Measurements from ENCODE around the gene TMEM115.
A peak's percentile ranks its signal among the peaks of the same experiment; 100 is the strongest.

The TMEM115 gene

DNA sequence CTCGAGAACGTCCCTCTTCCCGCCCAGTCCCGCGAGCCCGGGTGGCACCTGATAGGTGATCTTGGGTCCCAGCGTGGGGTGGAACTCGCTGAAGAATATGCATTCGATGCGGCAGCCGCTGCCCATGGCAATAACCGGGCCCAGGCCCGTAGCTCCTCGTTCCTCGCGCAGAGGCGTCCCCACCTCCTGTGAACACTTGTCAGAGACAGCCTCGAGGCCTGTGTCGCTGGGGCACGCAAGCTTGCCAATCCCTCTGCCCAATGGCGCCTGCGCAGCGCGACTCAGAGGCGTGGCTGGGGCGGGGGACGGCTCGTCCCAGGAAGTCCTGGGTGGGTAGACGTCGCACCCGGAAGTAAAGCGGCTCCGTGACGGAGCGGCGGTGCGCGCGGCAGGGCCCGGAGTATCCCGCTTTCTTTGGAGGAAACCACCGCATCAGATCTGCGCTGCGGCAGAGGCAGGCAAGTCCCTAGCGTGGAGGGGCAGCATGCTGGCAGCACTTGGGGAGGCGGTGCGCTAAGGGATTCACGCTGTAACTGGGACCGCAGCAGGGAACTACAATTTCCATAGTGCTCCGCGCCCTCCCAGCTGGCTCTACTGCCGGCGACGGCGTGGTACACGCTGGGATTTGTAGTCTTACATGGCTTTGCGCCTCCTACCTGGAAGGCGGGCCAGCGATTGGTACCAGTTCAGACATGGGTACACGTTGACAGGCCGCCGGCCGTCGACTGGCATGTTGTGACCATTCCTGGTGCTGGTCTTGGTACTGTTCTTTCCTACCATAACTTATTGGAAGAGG is 8.6 kb downstream of the TMEM115 start, which contains the start of the genes CYB561D2 and NPRL2:
CYB561D2 (plus strand) TSS at position 336 of the 796 bp plus-strand sequence. CDS start 572 bp downstream, outside the sequence.
NPRL2 (minus strand) TSS at position 249 of the 796 bp plus-strand sequence; CDS start at position 126, 123 bp downstream.
- DNase-seq, result peak; percentile 83

DNA sequence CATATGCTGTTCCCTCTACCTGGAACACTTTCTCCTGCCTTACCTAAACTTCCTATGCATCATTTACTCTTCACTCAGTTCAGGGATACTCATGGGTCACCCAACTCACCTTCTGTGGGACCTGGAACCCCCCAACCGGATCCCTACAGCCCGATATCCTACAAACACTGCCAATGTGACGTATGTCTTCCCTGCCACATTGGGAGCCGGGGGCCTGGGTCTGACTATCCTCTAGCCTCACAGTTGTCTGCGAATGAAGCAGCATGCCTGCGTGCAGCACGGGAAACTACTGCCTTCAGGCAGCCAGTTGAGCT is 9.2 kb downstream of the TMEM115 start:
- DNase-seq, result no peak

DNA sequence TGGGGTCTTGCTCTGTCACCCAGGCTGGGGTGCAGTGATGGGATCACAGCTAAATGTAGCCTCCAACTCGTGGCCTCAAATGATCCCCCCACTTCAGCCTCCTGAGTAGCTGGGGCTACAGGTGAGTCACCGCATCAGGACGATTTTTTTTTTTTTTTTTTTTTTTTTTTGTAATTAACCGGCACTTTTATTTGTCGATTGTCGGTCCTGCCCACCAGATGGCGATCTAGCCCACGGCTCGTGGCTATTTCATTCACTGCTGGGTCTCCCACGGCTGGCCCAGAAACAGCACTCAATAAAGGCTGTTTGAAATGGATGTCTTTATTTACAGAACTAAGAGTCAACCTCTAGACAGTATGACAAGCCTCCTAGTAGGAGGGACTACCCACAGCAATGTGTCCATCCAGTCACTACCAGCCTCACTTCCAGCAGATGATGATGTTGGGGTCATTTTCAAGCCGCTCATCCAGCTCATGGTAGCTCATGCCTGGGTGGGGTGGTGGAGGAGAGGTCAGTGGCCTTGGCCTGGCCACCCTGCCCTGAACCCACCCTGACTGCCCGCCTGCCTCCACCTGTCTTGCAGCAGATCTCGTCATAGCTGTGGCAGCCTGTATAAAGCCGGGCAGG is 12.0 kb downstream of the TMEM115 start:
- peak; percentile 33 for DNase-seq

DNA sequence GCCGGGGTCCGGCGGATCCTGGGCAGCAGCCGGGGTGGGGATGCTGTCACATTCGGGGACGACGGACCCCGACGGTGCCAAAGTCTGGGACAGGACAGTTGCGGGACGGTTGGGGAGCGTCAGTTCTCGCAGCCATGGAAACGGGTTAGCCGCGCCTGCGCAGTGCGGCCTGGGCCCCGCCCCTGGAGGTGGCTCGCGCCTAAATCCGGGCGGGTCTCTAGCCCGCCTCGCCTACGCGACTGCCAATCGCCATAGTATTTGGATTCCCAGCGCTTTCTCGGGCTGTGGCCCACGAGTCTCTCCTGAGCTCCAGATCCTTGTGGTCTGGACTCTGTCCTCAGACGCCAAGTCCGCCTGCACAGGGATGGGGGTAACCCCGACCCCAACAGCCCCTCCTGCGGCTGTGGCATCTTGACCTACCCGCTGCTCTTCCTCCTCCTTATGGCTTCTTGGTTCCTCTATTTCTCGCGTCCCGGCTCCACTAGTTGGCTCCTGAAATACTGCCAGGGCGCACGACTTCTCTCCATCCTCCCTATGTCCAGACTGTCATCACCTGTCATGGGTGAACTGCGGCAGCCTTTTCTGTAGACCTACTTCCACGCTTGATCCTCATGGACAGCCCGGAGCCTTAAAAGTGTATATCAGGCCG is 13.6 kb downstream of the TMEM115 start, which contains the start of gene ZMYND10:
ZMYND10 (minus strand) TSS at position 147 of the 649 bp plus-strand sequence. CDS start 153 bp downstream, outside the sequence.
- DNase-seq, result peak; percentile 32

DNA sequence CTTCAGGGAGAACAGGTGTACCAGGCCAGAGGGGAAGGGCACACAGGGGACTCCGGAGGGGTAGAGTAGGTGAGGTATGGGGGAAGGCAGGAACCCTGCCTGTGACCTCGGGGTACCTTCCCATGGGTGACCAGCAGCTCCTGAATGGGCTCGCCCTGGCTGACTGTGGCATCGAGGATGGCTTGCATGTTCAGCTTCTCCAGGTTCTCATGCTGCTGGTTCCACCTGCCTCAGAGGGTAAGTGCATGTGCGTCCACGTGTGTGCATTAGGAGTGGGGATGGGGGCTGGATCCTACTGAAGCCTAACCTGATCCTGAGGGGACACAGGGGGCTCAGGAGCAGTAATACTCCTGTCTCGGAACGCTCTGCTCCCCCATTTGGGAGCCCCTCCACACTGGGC is 14.3 kb downstream of the TMEM115 start:
- DNase-seq, result no peak

DNA sequence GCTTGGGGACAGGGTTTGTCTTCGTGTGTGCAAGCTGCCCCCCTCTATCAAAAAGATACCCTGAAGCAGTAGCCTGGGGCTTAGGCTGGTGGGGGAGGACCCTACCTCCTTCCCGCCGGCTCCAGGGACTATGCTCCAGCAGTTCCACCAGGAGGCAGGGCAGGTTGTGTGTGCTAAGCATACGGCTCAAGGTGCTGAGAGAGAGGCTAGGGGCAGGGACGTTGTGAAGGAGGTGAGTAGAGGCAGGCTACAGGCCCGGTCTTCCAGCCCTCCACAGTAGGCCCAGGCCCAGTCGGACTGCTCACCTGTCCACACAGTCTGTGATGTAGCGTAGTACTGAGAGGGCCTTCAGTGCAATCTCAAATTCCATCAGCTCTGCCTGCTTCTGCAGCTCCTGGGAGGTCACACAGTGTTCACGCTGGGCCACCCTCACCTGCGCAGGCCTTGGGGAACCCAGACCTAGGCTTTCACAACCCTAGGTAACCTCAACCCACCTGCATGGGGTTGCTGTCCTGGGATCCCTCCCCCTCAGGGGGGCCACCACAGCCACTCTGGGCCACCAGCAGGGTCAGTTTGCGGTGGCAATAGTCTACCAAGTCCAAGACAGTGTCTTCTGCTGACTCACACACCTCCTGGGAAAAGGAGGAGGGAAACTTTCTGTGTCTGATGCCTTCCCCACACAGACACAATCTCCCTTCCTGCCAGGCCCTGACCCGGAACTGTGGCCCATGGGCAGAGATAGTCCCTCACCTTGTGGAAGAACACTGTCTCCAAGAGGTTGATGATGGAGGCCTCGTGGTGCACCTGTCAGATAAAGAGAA is 16.3 kb downstream of the TMEM115 start:
- no peak for DNase-seq

DNA sequence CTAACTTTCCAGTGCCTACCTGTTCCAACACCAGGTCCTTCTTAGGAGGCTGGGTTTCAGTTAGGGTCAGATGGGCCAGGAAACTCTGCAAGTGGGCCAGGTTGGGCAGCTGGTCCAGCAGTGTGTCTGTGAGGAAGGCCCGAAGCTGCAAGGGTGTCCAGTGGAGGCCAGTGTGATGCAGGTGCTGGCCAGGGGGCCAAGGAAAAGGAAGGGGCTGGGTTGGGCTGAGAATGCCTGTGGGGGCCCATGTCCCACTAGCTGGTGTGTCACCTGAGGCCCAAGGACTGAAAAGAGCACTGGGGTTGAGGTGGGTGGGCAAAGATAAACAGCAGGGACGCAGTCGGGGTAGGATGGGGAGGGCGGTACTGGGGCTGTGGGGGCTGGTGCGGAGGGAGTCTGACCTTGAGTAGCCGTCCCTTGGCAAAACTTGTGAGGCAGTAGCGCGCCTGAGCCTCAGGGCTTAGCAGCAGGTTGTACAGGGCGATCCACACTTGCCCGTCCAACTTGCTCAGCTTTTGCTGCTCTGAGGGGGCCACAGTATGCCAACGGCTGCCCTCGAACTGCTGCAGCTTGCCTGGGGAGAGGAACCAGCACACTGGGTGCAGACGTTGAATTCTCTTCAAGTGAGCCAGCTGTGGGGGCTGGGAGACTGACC is 17.2 kb downstream of the TMEM115 start:
- no peak for DNase-seq

DNA sequence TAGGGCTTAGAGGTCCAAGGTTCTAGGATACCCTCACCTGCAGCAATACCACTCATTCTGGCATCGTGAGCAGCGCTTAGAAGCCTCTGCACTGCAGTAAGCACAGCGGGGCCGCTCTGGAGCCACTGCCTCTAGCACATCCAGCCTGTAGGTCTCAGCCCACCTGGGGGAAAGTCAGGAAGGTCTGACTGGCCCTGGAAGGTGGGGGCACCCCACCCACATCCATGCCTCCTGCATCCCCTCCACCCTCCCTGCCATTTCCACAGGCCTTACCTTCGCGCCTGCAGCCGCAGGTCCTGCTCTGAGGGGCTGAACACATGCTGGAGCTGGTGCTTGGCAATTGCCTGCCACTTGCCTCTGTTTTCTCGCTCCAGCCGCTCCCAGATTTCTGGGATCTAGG is 17.8 kb downstream of the TMEM115 start:
- no peak for DNase-seq

DNA sequence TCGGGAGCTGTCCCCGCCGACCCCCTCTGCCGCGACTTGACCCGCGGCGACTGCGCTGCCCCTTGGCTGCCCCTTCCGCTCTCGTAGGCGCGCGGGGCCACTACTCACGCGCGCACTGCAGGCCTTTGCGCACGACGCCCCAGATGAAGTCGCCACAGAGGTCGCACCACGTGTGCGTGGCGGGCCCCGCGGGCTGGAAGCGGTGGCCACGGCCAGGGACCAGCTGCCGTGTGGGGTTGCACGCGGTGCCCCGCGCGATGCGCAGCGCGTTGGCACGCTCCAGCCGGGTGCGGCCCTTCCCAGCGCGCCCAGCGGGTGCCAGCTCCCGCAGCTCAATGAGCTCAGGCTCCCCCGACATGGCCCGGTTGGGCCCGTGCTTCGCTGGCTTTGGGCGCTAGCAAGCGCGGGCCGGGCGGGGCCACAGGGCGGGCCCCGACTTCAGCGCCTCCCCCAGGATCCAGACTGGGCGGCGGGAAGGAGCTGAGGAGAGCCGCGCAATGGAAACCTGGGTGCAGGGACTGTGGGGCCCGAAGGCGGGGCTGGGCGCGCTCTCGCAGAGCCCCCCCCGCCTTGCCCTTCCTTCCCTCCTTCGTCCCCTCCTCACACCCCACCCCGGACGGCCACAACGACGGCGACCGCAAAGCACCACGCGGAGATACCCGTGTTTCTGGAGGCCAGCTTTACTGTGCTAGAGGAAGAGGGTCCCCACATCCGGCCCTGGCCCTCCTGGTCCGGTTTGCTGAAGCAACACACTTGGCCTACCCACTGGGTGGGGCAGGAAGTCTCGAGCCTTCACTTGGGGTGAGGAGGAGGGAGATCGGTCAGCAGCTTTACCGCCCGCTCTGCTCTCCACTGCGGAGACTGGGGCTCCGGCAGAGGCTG is 18.6 kb downstream of the TMEM115 start, which contains the start of gene RASSF1:
RASSF1 (minus strand) TSS at position 389 of the 882 bp plus-strand sequence; CDS start at position 358, 31 bp downstream.
- DNase-seq, result no peak

DNA sequence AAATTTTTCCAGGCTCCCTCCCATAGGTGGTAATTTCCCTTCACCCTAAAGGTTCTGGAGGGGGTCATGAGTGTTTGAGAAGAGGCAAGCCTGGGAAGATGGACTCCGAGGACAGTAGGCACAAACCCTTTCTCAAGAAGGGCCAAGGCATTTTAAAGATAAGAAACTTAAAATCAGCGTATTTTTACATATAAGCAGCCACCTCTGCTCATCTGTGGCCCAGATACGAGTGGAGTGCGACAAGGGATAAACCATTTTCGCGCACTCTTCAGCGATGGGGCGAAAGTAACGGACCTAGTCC is 19.2 kb downstream of the TMEM115 start:
- DNase-seq, result no peak

DNA sequence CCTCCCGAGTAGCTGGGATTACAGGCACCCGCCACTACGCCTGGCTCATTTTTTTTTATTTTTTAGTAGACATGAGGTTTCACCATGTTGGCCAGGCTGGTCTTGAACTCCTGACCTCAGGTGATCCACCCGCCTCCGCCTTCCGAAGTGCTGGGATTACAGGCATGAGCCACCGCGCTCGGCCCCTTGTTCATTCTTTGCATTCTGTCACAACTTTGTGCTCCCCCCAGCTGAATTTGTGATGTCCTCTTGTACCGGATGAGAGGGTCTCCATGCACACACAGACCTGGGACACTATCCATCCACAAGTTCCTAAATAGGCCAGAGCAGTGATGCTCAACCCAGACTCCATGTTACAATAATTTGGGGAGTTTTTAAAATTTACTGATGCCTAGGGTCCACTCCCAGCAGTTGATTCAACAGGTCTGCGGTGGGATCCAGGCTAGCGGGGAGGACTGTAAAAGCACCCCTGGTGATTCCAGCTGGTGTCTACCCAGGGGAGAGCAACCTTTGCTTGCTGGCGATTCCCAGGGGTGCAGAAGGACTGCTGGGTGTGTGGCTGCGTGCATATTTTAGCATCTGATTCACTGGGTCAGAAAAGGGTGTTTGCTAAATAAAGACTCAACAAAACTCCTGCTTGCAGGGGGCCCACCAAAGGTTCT is 19.7 kb downstream of the TMEM115 start:
- DNase-seq, result no peak

DNA sequence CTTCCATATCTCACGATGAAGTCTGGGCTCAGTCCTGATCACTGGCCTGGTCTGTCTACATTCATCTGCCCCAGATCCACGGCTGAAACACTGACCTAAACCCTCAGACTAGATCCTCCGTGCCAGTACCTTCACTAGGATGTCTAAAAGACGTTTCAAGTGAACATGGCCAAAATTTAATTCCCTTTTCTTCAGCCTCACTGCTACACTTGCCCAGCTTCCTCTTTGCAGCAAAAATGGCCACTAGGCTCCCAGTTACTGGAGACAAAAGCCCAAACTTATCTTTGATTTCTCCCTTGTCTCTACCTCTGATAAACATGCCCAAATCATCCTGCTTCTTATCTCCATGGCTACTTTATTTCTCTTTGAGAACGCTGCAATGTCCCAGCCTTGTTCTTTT is 20.4 kb downstream of the TMEM115 start:
- no peak for DNase-seq

DNA sequence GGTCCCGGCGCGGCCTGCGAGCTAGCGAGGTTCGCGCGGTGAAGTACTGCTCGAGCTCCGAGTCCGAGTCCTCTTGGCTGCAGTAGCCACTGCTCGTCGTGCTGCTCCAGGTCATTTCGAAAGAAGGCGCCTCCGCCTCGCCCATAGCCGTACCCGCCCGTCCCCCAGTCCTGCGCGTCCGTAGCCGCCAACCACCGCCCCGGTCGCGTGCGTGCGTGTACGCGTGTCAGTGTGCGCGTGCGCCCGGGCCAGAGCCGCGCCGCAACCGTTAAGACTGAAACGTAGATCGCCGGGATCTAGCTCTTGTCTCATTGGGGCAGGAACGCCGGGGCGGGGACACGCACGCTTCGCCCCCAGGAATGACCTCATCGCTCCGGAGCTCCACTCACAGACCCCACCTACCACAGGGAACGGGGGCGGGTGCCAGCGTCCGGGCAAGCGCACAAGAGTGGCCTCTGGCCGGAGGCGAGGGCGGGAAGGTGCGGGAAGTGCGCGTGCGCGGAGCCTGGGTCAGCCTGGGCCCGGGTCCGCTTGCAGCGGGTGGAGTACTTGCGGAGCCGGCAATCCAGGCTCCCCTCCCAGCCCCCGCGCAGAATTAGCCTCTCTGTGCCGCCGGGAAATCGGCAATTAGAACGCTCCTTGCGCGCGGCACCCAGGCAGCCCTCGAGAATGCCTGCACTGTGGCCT is 22.0 kb downstream of the TMEM115 start:
- DNase-seq, result peak; percentile 97

DNA sequence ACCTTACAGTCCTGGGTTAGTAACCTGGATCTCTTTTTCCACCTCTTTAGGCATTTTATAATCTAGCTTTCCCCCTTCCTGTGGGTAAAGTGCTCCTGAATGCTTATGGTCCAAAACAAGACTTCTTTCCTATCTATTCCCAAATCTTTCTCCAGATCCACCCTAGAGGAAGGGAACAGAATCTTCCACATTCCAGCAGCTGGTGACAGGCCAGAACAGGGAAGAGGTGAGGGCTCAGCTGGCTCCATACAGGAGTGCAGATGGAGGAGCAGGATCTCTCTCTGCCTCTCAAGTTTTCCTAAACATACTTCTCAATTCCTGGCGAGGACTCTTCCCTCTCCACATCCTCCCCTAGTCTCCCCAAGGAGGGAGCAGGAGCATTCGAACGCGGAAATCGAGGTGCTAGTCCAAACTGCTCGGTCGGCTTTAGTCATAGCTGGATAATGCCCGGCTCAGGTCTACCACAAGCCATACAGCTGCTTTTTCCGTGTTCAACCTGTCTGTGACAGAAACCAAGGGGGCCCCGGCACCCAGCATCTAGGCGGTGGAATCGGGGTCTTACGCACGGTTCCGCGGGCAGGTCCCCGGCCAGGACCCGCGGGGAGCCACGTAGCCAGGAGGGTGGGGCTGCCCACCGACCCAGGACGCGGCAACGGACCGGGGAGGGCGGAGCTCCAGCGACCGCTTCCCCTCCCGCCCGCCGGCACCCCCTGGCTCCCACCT is 22.7 kb downstream of the TMEM115 start:
- no peak for DNase-seq

DNA sequence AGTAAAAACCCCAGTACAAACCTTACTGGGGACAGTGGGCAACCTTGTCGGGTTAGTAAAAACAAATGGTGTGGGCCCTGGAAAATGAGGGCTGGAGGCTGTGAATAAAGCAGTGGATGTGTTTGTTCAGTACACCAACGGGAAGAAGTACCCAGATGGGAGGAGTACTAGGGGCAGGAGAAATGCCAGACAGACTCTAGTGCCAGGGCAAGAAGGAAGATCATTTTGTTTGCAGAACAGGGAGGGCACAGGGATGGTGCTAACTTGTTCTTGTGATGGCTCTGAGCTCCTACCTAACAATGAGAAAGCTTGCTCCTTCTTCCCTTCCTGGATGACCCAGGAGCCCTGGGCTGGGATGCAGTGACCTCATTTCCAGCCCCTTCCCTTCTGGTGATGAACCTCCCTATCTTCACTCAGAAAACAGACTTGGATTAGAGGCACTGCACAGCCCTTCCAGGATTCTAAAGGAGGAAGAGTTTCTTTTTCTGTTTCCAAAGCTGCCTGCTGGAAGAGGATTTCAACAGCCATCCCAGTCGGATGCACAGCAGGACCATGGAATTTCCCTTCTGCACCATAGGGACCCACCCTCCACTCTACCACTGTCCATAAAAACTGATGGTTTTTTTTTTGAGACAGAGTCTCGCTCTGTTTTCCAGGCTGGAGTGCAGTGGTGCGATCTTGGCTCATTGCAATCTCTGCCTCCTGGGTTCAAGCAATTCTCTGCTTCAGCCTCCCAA is 24.8 kb downstream of the TMEM115 start:
- DNase-seq, result no peak

DNA sequence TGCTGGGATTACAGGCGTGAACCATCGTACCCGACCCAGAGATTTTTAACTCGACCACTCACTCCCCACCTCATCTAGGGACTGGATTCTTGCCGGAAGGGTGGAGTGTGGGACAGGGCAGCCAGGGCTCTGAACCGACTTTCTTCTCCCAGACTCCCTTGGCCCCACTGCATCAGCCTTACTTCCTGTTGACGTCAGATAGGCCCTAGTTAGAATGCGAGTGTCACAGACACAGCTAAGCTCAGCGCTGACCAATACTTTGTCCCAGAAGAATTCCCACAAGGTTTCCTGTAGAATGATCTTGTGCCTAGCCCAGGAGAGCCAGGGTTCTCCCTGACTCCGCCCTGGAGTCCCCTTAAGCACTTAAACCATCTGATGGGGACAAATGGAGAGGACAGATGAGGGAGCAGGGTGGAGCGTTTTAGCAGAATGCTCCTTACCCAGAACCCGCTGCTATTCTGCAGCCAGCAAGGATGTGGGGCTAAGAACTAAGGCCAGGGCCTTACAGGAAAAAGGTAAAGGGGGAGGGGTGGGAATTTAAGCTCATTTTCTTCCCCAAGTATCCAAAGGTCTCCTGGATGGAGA is 25.5 kb downstream of the TMEM115 start:
- no peak for DNase-seq

DNA sequence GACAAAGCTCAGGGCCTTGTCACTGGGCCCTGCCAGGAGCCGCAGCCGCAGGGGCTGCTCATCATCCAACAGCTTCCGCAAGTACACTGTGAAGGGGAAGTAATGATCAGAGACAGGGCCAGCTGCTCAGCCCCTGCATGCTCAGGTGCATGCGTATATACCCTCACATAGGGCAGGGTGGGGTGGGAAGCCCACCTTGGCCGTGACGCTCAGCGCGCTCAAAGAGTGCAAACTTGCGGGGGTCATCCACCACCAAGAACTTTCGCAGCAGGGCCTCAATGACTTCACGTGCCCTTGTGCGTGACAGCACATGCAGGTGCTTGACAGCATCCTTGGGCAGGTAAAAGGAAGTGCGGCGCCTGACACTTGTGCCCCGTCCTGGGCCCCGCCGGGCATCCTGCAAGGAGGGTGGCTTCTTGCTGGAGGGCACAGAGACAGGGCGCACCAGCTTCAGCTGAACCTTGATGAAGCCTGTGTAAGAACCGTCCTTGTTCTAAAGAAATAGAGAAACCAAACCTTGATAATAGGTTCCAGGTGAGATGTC is 27.9 kb downstream of the TMEM115 start:
- no peak for DNase-seq

DNA sequence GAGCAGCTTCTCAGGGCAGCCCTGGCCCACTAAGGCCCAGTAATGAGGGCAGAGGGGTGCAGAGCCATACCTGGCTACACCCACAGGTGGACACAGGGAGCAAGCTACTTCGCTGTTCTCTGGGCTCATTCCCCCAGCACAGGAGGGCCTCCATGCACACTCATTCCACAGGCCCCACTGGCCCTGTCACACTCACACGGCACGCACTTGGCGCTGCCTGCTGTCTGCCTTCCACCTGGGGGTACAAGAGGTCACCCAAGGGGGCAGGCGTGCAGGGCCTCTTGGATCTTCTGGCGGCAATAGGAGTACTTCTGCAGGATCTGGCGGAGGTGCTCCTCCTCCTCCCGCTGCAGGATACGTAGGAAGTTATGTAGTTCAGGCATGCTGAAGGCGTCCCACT is 29.0 kb downstream of the TMEM115 start:
- no peak for DNase-seq
